GM06990 (cell line): Measurements from ENCODE around the gene LDLRAD4.

Experiments used
- DNase-seq: peaks from one replicate; pipeline ENCODE4 v3.0.0-alpha.2; 2011; ENCODE audit not compliant: insufficient read length; ENCODE audit errors: extremely low read depth
- H3K27me3 ChIP-seq: replicated peaks from 2 replicates; pipeline ENCODE4 v1.6.0; 2011; ENCODE audit warnings: low read length; ENCODE audit not compliant: control insufficient read depth, insufficient read depth
- H3K36me3 ChIP-seq: 2 replicates; pipeline ENCODE4 v1.5.1; 2011; ENCODE audit warnings: low read length; ENCODE audit not compliant: control insufficient read depth, insufficient read depth
- H3K4me3 ChIP-seq: replicated peaks from 2 replicates; pipeline ENCODE4 v1.5.1; 2011; ENCODE audit warnings: low read depth, mild to moderate bottlenecking, control low read depth, low read length
- TF ChIP-seq, protein P1 (sequence below): IDR thresholded peaks from 2 replicates; pipeline ENCODE4 v1.5.1; 2011; ENCODE audit warnings: low read length, control low read depth, mild to moderate bottlenecking, inconsistent platforms; ENCODE audit not compliant: insufficient read depth, poor library complexity, severe bottlenecking

The LDLRAD4 gene

DNA sequence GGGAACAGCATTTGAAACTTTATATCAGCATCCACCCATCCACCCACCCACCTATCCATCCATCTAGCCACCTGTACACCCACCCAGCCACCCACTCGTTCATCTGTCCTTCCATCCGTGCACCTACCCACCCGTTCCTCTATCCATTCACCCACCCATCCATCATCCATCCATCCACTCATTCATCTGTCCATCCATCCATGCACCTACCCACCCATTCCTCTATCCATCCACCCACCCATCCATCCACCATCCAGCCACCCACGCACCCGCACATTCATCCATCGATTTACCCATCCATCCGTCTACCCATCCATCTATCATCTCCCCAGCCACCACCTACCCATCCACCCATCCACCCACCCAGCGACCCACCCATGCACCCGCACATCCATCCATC is 24.8 kb downstream of the LDLRAD4 start:
- Histone ChIP-seq H3K27me3 (no peaks in the 10 kb centered on the region; the same call in 1 of the 2 replicates), H3K4me3 (no peak overlapping the region), H3K36me3 (no peaks in the 10 kb centered on the region)
- DNase-seq: no peak
- TF ChIP-seq, protein P1, sequence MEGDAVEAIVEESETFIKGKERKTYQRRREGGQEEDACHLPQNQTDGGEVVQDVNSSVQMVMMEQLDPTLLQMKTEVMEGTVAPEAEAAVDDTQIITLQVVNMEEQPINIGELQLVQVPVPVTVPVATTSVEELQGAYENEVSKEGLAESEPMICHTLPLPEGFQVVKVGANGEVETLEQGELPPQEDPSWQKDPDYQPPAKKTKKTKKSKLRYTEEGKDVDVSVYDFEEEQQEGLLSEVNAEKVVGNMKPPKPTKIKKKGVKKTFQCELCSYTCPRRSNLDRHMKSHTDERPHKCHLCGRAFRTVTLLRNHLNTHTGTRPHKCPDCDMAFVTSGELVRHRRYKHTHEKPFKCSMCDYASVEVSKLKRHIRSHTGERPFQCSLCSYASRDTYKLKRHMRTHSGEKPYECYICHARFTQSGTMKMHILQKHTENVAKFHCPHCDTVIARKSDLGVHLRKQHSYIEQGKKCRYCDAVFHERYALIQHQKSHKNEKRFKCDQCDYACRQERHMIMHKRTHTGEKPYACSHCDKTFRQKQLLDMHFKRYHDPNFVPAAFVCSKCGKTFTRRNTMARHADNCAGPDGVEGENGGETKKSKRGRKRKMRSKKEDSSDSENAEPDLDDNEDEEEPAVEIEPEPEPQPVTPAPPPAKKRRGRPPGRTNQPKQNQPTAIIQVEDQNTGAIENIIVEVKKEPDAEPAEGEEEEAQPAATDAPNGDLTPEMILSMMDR: no peak

DNA sequence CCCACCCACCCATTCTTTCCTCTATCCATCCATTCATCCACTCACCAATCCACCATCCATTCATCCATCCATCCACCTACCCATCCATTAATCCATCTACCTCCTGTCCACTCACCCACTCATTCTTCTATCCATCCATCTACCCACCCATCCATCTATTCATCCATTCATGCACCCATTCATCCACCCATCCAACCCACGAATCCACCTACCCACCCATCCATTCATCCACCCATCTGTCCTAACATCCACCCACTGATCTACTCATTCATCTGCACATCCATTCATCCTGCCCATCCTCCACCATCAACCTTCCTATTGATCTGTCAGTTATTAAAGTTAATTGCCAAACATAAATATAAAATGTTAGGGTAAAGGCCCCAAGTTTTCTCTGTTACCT is 25.6 kb downstream of the LDLRAD4 start:
- Histone ChIP-seq H3K4me3 (no peak overlapping the region), H3K27me3 (no peaks in the 10 kb centered on the region), H3K36me3 (no peaks in the 10 kb centered on the region)
- TF ChIP-seq, protein P1: no peak
- no peak for DNase-seq

- Histone ChIP-seq H3K27me3 (no peaks in the 10 kb centered on the region), H3K4me3 (no peak overlapping the region), H3K36me3 (no peaks in the 10 kb centered on the region)
- no peak for DNase-seq
- TF ChIP-seq, protein P1: no peak
These were observed 27.0 kb downstream of the LDLRAD4 start for GRCh38 chr18:13245481-13246000.

GRCh38 chr18:13246121-13246520 is 27.6 kb downstream of the LDLRAD4 start:
- Histone ChIP-seq H3K36me3 (no peaks in the 10 kb centered on the region), H3K27me3 (no peaks in the 10 kb centered on the region), H3K4me3 (no peak overlapping the region)
- no peak for DNase-seq
- TF ChIP-seq, protein P1: no peak

DNA sequence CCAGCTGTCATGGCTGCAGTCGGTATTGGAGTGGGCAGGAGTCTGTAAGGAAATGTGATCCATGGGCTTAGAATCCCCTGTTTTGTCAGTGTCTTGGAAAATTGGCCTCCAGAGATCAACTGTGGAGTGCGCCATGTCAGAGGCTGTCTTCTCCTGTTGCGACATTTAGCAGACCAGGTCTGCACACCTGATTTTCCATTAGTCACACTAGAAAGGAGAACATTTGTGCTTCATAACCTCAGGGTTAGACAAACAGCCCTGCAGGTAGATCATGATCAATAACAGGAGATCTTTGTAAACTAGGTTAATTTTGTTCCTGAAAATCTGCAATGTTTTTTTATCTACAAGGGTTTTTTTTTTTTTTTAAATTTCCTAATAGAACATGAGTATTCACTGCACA is 28.0 kb downstream of the LDLRAD4 start:
- TF ChIP-seq, protein P1: no peak
- H3K27me3 ChIP-seq: no peaks in the 10 kb centered on the region
- H3K4me3 ChIP-seq: no peak overlapping the region
- H3K36me3 ChIP-seq: no peaks in the 10 kb centered on the region
- DNase-seq: no peak

- H3K36me3 ChIP-seq: no peaks in the 10 kb centered on the region
- H3K27me3 ChIP-seq: no peaks in the 10 kb centered on the region
- no peak overlapping the region for H3K4me3 ChIP-seq
- TF ChIP-seq, protein P1: no peak
- no peak for DNase-seq
These were observed 28.9 kb downstream of the LDLRAD4 start for GRCh38 chr18:13247506-13247905.
